SK-N-SH (cell line): ENCODE measurements around the gene CLIC1.

Source experiments
- CTCF ChIP-seq: fragments of 200-600 bp; sonication (generic); IDR thresholded peaks from 2 replicates; pipeline ENCODE4 v1.6.1; 2017; ENCODE audit warnings: antibody characterized with exemption, mild to moderate bottlenecking, moderate library complexity
- EZH2phosphoT487 ChIP-seq: fragments of 200-600 bp; sonication (generic); IDR thresholded peaks from 2 replicates; pipeline ENCODE4 v1.6.1; 2017; ENCODE audit warnings: low read depth, mixed run types, mild to moderate bottlenecking, antibody characterized with exemption, moderate library complexity, borderline replicate concordance
- GABPA ChIP-seq: IDR thresholded peaks from 2 replicates; pipeline ENCODE4 v1.4.0; 2012; ENCODE audit warnings: low read depth, mild to moderate bottlenecking
- JUND ChIP-seq: IDR thresholded peaks from 2 replicates; pipeline ENCODE4 v1.4.0; 2012
- MAX ChIP-seq: IDR thresholded peaks from 2 replicates; pipeline ENCODE4 v1.4.0; 2012; ENCODE audit warnings: low read depth
- MXI1 ChIP-seq: IDR thresholded peaks from 2 replicates; pipeline ENCODE4 v1.6.1; 2012; ENCODE audit warnings: mild to moderate bottlenecking, low read depth, low read length, improper control_type of control experiment
- NFIC ChIP-seq: IDR thresholded peaks from 2 replicates; pipeline ENCODE4 v1.4.0; 2012; ENCODE audit warnings: borderline replicate concordance
- PBX3 ChIP-seq: IDR thresholded peaks from 2 replicates; pipeline ENCODE4; 2012
- POLR2AphosphoS5 ChIP-seq: IDR thresholded peaks from 2 replicates; pipeline ENCODE4 v1.6.1; 2012; ENCODE audit warnings: low read depth, low read length
- RFX5 ChIP-seq: IDR thresholded peaks from 2 replicates; pipeline ENCODE4 v1.6.1; 2012; ENCODE audit warnings: mild to moderate bottlenecking, improper control_type of control experiment, low read length
- RXRA ChIP-seq: IDR thresholded peaks from 2 replicates; pipeline ENCODE4 v1.4.0; 2012; ENCODE audit warnings: low read depth, mild to moderate bottlenecking, borderline replicate concordance
- TAF1 ChIP-seq: IDR thresholded peaks from 2 replicates; pipeline ENCODE4 v1.6.1; 2012; ENCODE audit warnings: low read depth, mild to moderate bottlenecking, low read length, moderate library complexity, borderline replicate concordance
- USF1 ChIP-seq: IDR thresholded peaks from 2 replicates; pipeline ENCODE4 v1.4.0; 2012; ENCODE audit warnings: low read depth, borderline replicate concordance
- TF ChIP-seq, protein P1 (sequence below): IDR thresholded peaks from 2 replicates; pipeline ENCODE4 v1.6.1; 2012; ENCODE audit warnings: mild to moderate bottlenecking, low read depth, low read length, moderate library complexity

GRCh38 chr6:31763619-31763940, 27.2 kb upstream of the CLIC1 start:
- no peak for TF ChIP-seq MAX
- TF ChIP-seq USF1 = no peak
- no peak for TF ChIP-seq NFIC
- no peak for TF ChIP-seq CTCF
- TF ChIP-seq RXRA = no peak
- TF ChIP-seq EZH2phosphoT487 = no peak
- no peak for TF ChIP-seq TAF1
- no peak for TF ChIP-seq POLR2AphosphoS5
- TF ChIP-seq, protein P1, sequence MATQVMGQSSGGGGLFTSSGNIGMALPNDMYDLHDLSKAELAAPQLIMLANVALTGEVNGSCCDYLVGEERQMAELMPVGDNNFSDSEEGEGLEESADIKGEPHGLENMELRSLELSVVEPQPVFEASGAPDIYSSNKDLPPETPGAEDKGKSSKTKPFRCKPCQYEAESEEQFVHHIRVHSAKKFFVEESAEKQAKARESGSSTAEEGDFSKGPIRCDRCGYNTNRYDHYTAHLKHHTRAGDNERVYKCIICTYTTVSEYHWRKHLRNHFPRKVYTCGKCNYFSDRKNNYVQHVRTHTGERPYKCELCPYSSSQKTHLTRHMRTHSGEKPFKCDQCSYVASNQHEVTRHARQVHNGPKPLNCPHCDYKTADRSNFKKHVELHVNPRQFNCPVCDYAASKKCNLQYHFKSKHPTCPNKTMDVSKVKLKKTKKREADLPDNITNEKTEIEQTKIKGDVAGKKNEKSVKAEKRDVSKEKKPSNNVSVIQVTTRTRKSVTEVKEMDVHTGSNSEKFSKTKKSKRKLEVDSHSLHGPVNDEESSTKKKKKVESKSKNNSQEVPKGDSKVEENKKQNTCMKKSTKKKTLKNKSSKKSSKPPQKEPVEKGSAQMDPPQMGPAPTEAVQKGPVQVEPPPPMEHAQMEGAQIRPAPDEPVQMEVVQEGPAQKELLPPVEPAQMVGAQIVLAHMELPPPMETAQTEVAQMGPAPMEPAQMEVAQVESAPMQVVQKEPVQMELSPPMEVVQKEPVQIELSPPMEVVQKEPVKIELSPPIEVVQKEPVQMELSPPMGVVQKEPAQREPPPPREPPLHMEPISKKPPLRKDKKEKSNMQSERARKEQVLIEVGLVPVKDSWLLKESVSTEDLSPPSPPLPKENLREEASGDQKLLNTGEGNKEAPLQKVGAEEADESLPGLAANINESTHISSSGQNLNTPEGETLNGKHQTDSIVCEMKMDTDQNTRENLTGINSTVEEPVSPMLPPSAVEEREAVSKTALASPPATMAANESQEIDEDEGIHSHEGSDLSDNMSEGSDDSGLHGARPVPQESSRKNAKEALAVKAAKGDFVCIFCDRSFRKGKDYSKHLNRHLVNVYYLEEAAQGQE = no peak
- TF ChIP-seq RFX5 = no peak
- TF ChIP-seq GABPA = no peak
- no peak for TF ChIP-seq MXI1
- no peak for TF ChIP-seq JUND
- TF ChIP-seq PBX3 = no peak
